Activated T-cell treated with anti-CD3 and anti-CD28 coated beads, Interleukin-2, amount 50 U/mL, for 48 hours (primary cell): ENCODE data around the gene PLK5.
"Not testable (repeated sequence)": the region's sequence is repeated elsewhere in the genome, so short reads cannot be mapped to it uniquely, and the experiment has no call there.

Experiments
- DNase-seq, 2 experiments: peaks; one replicate each; pipeline ENCODE4 v3.0.0-alpha.2; 2020

PLK5 gene

GRCh38 chr19:1491849-1492170 lies 32.1 kb upstream of the PLK5 start:
- no peak for DNase-seq

DNA sequence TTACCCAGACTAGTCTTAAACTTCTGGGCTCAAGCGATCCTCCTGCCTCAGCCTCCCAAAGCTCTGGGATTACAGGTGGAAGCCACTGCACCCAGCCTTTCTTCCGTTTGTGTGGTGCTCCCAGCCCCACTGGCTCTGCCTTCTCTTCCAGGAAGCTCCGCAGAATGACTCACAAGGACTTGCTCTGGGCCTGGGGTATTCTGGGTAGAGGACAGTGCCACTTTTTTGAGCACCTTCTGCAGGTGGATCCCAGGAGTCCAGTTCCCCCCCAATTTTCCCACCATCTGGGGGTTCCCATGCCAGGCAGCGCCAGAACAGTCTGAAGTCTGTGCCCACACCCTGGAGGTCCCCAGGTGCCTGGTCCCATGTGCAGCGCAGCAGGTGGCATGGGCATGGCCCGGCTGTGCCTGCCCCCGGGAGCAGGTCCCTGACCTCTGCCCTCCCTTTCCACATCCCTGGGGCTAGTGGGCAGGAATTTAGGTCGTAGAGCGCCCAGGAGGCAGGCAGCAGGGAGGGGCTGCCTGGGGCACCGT lies 31.3 kb upstream of the PLK5 start:
- no peak for DNase-seq

DNA sequence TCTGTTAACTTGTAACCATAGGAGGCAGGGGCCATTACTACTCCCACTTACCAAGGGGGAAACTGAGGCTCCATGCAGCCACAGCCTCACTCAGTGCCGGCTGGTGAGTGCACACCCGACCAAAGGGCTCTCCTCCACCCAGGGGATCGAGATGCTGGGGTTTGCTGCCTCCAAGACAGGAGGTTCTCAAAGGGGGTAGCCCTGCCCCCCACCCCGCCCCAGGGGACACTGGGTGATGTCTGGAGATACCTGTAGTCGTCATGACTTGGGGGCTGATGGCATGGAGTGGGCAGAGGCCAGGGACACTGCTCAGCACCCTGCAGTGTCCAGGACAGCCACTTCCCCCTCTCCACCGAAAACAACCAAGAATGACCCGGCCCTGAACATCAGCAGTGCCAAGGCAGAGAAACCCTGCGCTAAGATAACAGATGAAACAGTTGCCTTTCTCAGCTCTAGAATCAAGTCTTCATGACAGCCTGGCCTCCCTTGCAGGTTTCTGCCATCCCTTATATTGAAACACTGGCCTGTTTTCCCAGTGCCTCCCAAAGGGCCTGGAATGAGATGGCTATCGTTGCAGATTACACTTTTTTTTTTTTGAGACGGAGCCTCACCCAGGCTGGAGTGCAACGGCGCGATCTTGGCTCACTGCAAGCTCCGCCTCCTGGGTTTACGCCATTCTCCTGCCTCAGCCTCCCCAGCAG lies 29.6 kb upstream of the PLK5 start:
- no peak for DNase-seq

- no peak for DNase-seq
Measured at GRCh38 chr19:1495051-1495798, 28.7 kb upstream of the PLK5 start.

GRCh38 chr19:1495799-1496713 lies 27.8 kb upstream of the PLK5 start:
- DNase-seq: no peak

GRCh38 chr19:1496714-1497577 lies 26.9 kb upstream of the PLK5 start:
- DNase-seq: no peak

- no peak for DNase-seq
Measured at GRCh38 chr19:1497578-1498235, 26.2 kb upstream of the PLK5 start.

- DNase-seq: not testable (repeated sequence)
Measured at GRCh38 chr19:1499231-1499630, 24.6 kb upstream of the PLK5 start.

GRCh38 chr19:1501200-1501595 lies 22.7 kb upstream of the PLK5 start:
- DNase-seq: no peak

- no peak for DNase-seq
Measured at GRCh38 chr19:1502433-1503088, 21.3 kb upstream of the PLK5 start.

DNA sequence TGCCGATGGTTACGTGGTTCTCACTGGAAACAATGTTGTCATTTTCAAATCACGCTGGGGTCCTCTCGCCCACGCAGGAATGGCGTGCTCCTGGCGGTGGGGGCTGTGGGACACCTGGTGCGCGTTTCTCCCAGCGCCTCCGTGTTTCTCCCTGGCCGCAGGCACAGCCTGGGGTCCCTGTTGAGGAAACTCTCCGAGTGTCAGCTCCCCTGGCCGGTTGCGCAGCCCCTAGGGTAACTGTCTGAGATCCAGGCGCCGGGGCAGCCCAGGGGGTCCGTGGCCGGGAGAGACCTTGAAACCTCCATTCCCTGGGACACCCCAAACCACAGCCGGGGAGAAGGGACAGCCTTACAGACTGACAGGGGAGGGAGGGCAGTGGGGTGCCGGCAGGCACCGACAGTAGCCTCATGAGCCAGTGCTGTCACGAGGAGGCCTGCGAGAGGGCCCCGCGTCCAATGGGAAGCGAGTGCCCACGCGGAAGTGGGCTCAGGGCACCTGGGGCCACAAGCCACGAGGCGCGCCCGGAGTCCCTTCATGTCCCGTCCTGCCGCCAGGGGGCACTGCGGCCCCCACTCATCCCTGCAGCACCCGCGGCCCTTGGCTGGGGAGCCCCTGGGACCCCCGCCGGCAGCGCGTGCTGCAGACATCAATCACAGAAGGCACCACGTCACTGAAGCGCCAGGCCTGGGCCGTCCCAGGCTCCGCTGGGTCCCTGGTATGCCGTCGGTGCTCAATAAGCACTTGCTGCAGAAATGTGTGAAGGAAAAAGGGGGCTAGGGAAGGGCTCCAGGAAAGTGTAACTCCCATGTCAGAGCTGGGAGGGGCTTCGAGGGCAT lies 20.6 kb upstream of the PLK5 start:
- peak; percentile 84 to 88 for DNase-seq

DNA sequence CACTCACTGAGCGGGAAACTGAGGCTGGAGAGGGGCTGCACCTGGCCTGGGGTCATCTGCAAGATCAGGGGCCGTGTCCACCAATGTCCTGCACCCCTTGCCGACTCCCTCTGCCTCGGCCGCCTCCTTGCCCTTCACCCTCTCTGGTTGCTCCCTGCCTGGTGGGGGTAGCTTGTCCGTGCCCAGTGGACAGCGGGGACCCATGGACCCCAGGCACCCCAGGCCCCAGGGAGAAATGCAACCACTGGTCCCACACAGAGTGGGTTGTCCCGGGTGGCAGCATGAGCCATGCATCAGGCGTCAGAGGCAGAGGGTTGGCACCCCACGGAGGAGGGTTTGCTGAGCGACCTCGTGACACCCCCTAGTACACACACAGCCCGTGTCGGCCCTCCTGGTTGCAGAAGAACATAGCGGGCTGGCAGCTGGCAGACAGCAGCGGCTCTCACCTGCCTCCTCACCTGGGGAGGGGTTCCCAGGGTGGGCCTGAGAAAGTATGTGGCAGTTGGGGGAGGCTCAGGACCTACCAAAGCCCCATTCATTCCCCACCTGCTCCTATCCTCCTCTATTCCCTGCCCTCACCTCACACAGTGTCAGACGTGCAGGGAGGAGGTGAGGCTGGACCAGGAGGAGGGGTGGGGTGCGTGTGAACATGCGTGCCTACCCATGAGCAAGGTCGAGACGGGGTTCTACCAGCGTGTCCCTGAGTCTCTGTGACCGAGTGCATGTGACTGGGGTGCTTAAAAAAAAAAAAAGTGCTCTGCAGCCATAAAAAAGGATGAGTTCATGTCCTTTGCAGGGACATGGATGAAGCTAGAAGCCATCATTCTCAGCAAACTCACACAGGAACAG lies 19.7 kb upstream of the PLK5 start:
- no peak for DNase-seq

- DNase-seq: no peak
Measured at GRCh38 chr19:1505012-1505411, 18.9 kb upstream of the PLK5 start.

- DNase-seq: no peak
Measured at GRCh38 chr19:1505991-1506881, 17.6 kb upstream of the PLK5 start.

DNA sequence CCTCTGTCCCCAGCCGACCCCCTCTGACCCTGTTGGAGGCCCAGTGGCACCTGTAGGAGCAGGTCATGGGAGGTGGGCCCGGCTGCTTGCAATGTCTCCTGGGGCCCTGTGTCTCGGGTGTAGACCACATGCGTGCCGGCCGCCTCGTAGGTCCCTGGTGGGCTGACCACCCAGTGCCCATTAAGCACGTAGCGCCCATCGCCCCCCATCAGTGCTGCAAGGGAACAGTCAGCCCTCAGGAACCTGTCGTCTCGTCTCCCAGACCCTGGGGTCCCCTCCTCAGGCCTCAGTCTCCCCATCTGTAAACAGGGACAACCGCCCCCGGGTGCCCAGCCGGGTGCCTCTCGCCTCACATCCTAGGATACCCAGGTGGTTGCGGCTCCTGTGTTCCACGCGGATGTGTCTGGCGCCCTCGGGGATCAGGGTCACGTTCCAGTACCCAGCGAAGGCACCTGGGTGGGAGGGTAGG lies 16.7 kb upstream of the PLK5 start:
- no peak for DNase-seq

GRCh38 chr19:1507763-1508506 lies 15.9 kb upstream of the PLK5 start:
- DNase-seq: peak; percentile 93 to 94

DNA sequence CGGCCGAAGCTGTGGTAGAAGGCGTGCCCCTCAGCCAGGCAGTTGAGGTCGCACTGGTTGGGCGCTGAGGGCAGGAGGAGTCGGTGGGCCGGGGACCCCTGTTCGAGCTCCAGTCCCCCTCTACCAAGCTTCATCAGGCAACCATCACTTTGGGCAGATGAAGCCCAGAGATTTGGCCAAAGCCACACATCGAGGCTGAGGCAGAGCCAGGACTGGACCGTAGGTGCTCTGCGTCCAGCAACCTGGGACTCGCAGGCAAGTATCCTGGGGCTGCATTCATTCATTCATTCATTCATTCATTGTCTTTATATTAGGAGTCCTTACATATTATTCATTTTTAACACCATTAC lies 15.4 kb upstream of the PLK5 start:
- no peak for DNase-seq
